Stimulated activated CD4-positive, alpha-beta T cell treated with anti-CD3 and anti-CD28 coated beads, TNF-alpha, amount 100 ng/mL, for 4 hours (primary cell): ENCODE data around the gene ASIC4.

ENCODE experiments used
- DNase-seq, 3 experiments: peaks; one replicate each; pipeline ENCODE4 v3.0.0-alpha.2; 2020; ENCODE audit warnings: low read depth in 3 of 3

ASIC4 gene

DNA sequence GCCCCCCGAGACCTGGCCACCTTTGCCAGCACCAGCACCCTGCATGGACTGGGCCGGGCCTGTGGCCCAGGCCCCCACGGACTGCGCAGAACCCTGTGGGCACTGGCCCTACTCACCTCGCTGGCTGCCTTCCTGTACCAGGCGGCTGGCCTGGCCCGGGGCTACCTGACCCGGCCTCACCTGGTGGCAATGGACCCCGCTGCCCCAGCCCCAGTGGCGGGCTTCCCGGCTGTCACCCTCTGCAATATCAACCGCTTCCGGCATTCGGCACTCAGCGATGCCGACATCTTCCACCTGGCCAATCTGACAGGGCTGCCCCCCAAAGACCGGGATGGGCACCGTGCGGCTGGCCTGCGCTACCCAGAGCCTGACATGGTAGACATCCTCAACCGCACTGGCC lies 554 bp downstream of the ASIC4 start:
- DNase-seq = no peak

DNA sequence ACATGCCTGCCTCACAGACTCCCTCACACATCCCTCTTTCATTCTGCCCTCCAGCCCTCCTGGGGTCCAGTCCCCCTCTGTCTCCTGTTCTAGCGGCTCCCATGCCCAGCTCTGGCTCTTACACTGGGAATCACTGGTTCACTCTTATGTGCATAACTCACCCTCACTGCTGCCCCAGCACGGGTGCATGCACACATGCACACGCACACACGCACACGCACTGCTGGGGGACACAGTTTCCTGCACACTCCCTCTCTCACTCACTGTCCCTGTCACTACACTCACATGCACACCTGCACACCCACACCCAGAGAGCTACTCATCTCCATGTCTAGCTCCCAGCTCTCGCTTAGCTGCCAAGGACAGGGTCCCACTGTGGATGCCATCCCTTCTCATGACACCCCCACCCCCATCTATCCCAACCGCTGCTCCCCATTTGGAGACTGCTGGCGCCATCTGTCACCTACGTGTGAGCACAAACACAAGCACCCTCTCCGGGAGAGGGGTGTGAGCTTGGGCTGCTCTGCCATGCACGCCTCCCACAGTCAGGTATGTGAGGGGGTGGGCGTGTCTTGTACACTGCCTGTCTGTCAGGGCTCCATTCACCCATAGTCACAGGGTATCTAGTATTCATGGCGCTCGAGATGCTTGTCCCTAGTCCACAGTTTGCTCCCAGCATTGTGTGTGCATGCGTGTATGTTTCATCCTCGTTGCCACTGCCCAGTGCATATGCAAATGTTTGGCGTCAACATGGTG lies 1.8 kb downstream of the ASIC4 start:
- no peak for DNase-seq

DNA sequence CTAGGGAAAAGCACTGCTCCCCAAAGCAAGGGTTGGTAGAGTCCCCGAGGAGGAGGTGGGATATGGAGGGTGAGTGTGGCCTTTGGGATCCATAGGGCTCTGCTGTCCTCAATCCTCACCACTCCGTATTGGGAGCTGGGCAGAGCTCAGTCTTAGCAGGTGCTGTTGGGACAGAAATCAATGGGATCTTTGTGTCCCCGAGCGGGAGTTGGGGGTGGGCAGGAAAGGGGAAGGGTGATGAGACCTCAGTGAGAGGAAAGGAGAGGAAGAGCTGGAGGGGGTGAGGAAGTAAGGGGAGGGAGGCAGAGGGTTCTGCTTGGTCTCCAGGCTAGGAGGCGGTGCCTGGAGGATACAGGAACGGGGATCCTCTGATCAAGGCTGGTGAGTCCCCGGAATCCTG lies 2.6 kb downstream of the ASIC4 start:
- no peak for DNase-seq

DNA sequence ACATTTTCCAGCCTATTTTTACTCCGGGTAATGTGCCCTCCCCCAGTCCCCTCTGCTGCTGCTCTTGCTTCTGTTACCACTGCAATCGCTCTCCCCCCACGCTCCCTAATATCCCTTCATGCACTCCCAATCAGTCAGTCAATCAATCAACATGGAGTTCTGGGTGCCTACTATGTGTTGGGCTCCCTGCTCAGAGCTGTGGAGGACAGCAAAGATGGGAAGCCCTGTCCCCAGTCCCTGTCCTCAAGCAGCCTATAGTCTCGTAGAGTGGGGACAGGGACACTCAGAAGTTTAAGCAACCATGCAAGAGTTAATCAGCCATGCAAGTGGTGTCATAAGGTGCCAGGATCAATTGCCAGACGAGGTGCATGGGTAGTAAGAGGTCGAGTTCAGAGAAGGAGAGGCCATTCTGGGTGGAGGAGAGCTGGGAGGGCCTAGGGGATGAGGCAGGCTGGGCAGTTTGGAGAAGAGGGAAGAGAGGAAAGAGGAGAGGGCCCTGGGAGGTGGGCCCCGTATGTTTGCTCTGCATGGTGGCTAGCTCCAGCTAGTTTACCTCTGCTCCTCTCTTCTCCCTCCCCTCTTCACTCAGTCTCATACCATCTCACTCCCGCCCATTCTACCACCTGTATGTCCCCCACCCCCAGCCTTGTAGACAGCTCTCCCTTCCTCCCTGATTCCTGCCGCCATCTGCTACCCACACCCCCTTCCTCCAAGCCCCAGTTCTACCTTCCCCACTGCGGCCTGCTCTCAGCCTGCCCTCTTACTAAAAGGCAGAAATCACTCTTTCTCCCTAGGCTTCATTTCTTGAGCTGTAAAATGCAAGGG lies 3.9 kb downstream of the ASIC4 start:
- DNase-seq = no peak

DNA sequence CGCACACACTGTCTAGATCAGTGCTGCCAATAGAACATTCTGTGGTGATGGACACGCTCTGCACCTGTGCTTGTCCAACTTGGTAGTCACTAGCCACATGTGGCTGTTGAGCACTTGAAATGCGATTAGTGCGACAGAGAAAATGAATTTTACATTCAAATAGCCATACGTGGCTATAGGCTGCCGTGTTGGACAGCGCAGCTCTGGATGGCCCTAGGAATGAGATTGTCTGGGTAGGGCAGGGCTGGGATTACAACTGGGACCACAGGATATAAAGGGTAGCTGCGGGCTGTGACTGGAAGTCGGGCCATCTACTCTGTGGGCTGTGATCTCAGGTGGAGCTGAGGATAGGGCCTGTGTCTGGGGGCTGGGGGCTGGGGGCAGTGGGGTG lies 5.2 kb downstream of the ASIC4 start:
- DNase-seq = no peak

DNA sequence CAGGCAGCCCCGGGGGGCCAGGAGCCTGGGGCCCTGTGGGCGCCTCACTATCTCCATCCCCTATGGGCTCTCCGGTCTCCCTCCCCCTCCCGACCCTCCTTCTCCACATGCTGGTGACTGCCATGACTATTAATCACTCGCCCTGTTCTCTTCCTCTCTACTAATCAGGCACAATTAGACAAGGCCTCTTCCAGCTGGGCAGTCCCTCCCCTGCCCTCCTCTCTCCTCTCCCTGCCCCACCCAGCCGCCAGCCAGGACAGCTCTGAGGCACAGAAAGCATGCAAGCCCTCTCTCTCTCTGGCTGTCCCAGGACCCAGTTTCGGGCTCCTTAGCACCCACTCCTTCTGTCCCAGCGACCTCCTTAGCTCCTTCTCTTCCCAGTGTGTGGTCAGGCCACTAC lies 5.8 kb downstream of the ASIC4 start:
- DNase-seq = no peak

DNA sequence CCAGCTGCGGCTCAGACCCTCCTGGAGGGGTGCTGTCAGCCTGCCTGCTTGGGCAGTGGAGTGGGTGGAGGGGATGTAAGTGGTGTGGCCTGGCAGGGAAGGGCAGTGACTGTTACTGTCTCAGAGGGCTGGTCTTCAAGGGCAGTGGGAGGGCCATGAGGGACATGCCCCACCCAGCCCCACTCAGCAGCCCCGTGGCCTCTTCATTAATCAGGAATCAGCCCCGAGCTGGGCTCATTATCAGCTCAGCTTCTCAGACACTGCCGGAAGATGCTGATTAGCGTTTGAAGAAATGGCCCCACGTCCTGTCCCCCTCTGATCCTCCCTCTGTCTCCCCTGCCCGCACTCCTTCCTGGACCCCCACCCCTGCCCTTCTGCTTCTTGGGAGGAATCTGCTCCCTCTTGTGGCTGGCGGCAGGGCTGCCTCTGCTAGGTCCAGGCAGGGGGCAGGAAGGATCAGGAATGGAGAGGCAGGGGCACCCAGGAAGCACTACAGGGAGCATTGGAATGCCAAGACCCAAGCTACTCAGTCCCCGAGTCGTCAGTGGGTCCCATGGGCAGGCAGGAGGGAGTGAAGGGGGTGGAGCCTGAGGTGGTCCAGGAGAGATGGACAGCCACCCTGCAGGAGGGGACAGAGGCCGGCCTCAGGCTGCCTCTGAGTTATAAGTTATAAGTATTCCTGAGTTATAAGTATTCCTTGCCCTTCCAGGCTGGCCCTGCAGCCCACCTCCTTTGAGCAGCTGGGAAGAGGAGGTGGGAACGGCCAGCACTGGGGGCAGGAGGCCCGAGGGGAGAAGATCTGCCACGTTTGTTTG lies 7.0 kb downstream of the ASIC4 start:
- DNase-seq = no peak

DNA sequence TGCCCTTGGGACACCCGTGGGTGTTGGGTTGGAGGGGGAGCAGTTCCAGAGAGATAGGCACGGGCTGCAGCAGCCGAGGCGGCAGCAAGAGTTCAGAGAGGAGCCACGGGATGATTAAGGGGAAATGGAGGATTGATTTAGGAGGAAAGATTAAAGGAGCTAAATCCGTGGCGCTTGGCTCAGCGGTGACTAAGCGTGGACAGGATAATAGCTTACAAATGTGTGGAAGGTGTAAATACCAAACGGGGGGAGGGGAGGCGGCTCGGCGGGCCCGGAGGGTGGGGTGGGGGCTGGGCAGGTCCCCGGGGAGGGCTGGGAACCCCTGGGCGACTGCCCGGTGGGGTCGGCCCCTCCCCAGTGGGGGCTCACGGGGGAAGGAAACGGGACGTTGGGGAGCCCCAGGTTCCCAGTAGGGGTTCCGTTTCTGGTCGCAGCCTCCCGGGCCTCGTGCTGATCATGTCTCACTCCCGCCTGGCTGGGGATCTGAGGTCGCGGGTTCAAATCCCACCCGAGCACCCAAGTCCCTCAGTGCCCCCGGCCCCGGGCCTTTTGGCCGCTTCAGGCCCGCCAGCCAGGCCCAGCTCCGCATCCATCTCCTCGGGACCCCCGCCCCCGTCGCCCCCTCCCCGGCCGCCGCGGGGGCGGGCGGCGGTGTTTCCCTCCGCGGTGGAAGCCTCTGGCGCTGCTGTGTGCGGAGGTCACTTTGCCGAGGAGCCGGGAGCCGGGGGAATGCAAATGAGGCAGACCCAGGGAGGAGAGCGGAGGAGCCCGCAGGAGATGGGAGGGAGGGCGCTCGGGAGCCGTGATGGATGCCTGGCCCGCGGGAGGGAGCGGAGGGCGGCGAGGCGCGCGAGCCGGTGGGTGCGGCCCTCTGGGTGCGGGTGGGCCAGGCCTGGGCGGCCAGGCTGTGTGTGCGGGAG lies 8.1 kb downstream of the ASIC4 start:
- no peak for DNase-seq

DNA sequence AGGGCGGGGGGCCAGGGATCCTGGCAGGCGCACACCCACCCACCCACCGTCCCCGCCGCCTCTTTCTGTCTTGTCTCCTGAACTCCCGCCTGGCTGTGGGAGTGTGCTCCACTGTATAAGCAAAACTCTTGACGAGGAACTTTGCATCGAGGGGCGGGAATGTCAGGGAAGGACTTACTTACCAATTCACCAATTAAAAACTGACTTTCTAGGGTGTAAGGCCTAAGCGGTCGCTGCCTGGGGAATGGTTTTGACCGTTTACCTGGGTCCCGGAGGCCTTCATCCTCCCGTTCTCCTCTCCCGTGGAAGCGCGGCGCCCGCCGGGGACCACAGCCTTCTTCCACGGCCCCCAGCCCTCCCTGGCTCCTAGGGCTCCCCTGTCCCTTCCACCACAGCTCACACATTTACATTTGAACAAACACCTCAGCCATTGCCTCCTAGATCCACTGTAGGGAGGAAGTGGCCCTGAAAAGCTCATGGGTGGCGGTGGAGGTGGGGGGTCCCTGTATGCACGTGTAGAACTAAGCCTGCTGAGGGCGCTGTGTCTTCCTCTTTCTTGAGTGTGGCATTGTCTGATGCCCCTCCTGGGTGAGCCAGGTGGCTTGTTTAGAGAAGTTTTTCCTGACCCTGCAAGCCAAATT lies 8.9 kb downstream of the ASIC4 start:
- DNase-seq = no peak

DNA sequence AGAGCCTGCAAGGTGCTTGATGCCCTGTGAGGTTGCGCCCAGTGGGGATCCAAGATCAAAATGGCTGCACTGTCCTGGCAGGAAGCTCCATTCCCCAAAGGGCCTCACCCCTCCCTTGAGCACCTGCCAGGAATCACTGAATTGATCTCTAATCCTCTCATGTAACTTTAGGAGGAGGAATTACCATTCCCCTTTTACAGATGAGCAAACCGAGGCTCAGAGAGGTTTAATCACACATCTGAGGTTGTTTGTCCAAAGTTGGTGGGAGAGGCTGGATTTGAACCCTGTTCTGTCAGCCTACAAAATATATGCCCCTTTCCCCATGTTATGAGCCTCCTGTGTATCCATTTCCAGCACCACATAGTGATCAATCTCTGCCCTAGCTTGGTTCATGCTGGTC lies 10.5 kb downstream of the ASIC4 start:
- no peak for DNase-seq

DNA sequence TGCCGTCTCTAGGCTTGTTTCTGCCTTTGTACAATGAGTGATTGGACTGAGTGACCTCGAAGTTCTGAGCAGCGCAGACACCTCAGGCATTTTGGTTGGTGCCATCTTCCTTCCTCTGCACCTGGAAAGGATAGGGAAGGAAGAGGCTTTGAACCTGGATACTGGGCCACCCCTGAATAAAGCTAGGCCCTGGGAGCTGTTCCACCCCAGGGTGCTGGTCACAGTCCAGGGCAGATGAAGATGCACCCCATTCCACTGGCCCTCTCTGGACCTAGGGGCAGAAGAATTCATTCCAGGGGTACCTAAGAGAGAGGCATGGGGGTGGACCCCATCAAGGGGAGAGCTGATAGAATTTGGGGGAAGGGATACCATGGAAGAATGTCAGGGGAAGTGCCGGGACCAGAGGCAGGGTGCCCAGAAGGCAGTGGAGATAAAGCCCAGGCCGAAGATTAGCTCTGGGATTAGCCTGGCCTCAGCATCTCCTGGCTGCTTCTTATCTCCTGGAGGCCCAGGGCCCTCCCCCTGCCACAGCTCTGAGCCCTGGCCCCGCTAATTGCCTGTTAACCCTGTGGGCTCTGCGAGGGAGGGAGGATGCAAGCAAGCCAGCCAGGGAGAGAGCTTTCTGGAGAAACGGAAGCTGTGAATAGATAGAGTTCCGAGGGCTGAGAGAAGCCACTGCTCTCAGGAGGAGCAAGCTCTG lies 11.4 kb downstream of the ASIC4 start:
- no peak for DNase-seq

DNA sequence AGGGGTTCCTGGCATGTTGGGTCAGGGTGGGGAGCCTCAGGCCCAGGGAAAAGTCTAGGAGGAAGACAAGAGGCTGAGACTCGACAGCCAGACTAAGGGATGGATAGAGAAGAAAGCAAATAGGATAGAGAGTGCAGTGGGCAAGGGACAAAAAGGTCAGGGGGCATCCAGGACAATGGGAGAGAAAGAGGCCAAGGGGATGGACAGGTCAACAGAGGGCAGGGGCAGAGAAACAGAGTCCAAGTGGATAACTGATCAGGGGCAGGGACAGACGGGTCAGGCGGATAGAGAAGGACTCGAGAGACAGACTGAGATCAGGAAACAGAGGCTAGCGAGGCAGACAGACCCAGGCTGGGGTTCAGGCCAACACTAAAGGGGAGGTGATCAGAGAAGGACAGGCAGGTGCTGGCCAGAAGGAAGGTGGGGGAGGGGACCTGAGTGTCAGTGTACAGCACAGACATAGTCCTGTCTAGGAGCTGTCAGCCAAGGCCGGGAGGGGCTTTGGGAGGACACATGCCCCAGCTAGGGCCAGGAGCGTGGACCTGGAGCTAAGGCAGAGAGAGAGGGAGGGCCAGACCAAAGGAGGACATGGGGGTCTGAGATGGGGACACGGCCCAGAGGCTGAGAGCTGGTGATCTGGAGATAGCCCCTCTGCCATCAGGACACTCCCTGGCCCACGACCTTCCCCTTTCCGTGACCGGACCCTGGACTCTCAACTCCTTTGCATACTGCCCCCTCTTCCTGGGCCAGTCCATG lies 12.2 kb downstream of the ASIC4 start:
- DNase-seq = no peak

DNA sequence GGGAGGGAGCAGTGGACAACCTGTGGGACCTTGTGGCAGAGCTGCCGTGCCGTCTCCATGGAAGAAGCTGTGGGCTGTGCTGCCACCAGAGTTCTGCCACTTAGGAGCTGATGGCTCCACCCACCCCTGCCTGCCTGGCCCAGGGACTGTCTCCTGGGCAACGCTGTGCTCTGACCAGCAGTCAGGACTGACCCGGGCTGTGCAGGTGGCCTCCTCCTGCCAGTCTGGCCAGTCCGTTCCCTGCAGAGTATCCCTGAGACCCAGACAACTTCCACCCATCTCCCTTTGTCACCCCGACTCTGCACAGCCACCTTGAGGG lies 12.8 kb downstream of the ASIC4 start:
- DNase-seq = no peak

DNA sequence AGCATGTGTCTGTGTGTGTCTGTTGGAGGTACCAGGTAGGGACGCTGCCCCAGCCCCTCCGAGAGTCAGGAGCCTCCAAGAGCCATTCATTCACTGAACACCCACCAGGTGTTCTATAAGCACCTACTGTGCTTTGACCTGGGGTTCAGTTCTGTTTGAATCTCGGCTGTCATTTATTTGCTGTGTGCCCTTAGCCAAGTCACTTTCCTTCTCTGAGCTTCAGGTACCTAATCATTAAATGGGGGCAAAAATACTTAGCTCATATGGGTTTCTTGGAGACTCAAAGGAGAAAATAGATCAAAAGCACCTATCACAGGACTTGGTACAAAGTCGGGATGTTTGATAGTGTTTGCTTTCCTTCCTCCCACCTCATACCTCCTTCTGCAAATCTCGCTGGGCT lies 13.2 kb downstream of the ASIC4 start:
- no peak for DNase-seq

DNA sequence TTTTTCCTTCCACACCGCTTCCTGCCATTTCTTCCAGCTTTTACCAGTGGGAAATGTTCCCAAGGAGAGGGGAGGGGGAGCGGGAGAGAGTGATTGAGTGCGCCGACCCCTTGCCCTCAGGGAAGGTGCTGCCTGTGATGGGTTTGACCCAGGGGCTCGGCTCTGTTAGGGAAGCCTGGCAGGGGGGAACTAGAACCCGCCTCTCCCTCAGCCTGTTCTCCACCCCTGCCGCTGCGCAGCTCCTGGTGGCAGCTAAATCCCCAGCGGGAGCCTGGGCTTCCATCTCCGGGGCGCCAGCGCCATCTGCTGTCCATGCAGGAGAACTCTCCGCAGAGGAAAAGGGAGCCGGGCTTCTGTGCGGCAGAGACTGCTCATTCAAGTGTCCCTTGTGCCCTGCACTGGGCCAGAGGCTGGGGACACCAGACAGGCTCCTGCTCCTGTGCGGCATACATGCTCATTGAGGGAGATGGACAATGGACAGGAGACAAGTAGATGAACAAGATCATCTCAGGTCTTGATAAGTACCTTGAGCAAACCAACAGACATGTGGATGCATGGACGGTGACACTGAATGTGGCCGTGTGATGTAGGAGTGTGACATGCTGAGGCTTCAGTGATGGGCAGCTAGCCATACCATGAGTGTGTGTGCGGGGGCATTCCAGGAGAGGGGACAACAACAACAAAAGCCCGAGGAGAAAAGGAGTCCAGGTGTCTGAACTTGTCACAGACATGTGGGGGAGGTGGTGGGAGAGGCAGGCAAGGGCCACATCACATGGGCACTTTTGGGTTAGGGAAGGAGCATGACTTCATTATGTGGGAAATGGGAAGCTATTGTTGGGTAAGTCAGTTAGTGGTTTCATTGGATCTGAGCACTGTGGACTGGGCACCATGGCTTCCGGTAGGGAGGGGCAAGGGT lies 16.0 kb downstream of the ASIC4 start:
- DNase-seq = peak; percentile 68 to 80 (median 76)

DNA sequence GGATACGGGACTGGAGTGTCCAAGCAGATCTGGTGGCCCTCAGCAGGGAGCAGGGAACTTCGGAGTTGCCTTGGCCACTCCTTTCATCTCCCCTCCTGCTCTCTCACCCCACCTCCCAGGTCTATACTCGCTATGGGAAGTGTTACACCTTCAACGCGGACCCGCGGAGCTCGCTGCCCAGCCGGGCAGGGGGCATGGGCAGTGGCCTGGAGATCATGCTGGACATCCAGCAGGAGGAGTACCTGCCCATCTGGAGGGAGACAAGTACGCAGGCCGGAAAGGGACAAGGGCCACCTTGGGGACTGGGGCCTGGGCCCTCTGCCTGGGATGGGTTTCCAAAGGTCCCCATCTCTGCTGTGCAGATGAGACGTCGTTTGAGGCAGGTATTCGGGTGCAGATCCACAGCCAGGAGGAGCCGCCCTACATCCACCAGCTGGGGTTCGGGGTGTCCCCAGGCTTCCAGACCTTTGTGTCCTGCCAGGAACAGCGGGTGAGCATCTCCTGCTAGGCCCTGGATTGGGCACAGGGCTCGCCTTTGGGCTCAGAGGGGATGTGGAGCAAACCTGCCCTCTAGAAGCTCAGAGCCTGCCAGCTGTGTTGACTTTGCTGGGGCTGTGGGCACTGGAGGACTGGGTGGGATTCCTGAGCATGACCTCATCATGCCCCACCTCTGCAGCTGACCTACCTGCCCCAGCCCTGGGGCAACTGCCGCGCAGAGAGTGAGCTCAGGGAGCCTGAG lies 17.5 kb downstream of the ASIC4 start:
- DNase-seq = no peak

DNA sequence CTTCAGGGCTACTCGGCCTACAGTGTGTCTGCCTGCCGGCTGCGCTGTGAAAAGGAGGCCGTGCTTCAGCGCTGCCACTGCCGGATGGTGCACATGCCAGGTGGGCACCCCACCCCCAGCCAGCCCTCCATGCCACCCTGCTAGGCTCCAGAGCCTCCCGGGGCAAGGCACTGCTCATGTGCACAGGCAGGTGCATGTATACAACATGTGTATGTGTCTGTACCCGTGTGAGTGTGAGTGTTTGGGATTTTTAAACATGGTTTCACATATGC lies 18.0 kb downstream of the ASIC4 start:
- no peak for DNase-seq
